GM18511 (cell line): ENCODE results near the gene MAML2.
"Not testable (repeated sequence)": the region's sequence is repeated elsewhere in the genome, so short reads cannot be mapped to it uniquely, and the experiment has no call there.

ENCODE experiments used
- ATAC-seq: cut with Tn5 transposase; IDR thresholded peaks from one replicate; pipeline ENCODE4 v1.9.1; 2021; ENCODE audit warnings: mild to moderate bottlenecking, moderate library complexity; ENCODE audit not compliant: unreplicated experiment

Gene MAML2

GRCh38 chr11:96194581-96195374 lies 148.2 kb downstream of the MAML2 start:
- ATAC-seq: no peak

- ATAC-seq: no peak
These were observed 149.1 kb downstream of the MAML2 start for GRCh38 chr11:96193745-96194443.

- no peak for ATAC-seq
These were observed 151.2 kb downstream of the MAML2 start for GRCh38 chr11:96191752-96192151.

- ATAC-seq: peak; percentile 40
These were observed 153.6 kb downstream of the MAML2 start for GRCh38 chr11:96189351-96189750.

- ATAC-seq: peak; percentile 55
These were observed 154.6 kb downstream of the MAML2 start for GRCh38 chr11:96188243-96189006.

- ATAC-seq: no peak
These were observed 155.2 kb downstream of the MAML2 start for GRCh38 chr11:96187822-96188221.

- ATAC-seq: no peak
These were observed 156.2 kb downstream of the MAML2 start for GRCh38 chr11:96186806-96187205.

- ATAC-seq: peak; percentile 69
These were observed 157.7 kb downstream of the MAML2 start for GRCh38 chr11:96185220-96185768.

GRCh38 chr11:96180937-96181336 lies 162.1 kb downstream of the MAML2 start:
- ATAC-seq: not testable (repeated sequence)

GRCh38 chr11:96180341-96180740 lies 162.7 kb downstream of the MAML2 start:
- ATAC-seq: peak; percentile 43

- ATAC-seq: peak; percentile 39
These were observed 163.1 kb downstream of the MAML2 start for GRCh38 chr11:96179905-96180304.

- no peak for ATAC-seq
These were observed 164.1 kb downstream of the MAML2 start for GRCh38 chr11:96178887-96179279.

- no peak for ATAC-seq
These were observed 164.7 kb downstream of the MAML2 start for GRCh38 chr11:96178049-96178886.

- no peak for ATAC-seq
These were observed 165.8 kb downstream of the MAML2 start for GRCh38 chr11:96177146-96177545.

GRCh38 chr11:96173906-96174305 lies 169.1 kb downstream of the MAML2 start:
- ATAC-seq: no peak

- ATAC-seq: no peak
These were observed 169.6 kb downstream of the MAML2 start for GRCh38 chr11:96173422-96173821.

- no peak for ATAC-seq
These were observed 170.4 kb downstream of the MAML2 start for GRCh38 chr11:96172604-96173003.

GRCh38 chr11:96169250-96169649 lies 173.7 kb downstream of the MAML2 start:
- no peak for ATAC-seq

- no peak for ATAC-seq
These were observed 174.4 kb downstream of the MAML2 start for GRCh38 chr11:96168623-96169022.

GRCh38 chr11:96167787-96168186 lies 175.2 kb downstream of the MAML2 start:
- ATAC-seq: no peak
